ENCODE data around the gene ZNF519.
"Not testable (repeated sequence)": the region's sequence is repeated elsewhere in the genome, so short reads cannot be mapped to it uniquely, and the experiment has no call there.

The ZNF519 gene

GRCh38 chr18:14132271-14132700 lies at the start of gene ZNF519:
ZNF519 (minus strand) TSS chr18:14132435; CDS start chr18:14132277, 158 bp downstream.
- DNase-seq (ENCODE audit: low spot score), result peak; percentile 94

DNA sequence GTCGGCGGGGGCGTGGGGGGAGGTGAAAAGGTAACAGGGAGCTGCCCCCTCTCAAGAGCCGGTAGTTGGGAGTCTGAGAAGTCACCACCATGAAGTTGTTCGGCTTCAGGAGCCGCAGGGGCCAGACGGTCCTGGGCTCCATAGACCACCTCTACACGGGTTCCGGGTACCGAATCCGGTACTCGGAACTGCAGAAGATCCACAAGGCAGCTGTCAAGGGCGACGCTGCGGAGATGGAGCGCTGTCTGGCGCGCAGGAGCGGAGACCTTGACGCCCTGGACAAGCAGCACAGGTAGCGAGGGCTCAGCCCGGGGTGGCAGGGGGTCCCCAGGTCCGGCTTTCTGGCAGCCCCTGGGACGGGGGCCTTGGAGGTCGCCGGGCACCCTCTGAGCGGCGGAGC lies 47.1 kb upstream of the ZNF519 start:
- DNase-seq (ENCODE audit: low spot score), result no peak

- peak; percentile 83 for DNase-seq (ENCODE audit: low spot score)
These were observed 46.3 kb upstream of the ZNF519 start for GRCh38 chr18:14178321-14179196.

DNA sequence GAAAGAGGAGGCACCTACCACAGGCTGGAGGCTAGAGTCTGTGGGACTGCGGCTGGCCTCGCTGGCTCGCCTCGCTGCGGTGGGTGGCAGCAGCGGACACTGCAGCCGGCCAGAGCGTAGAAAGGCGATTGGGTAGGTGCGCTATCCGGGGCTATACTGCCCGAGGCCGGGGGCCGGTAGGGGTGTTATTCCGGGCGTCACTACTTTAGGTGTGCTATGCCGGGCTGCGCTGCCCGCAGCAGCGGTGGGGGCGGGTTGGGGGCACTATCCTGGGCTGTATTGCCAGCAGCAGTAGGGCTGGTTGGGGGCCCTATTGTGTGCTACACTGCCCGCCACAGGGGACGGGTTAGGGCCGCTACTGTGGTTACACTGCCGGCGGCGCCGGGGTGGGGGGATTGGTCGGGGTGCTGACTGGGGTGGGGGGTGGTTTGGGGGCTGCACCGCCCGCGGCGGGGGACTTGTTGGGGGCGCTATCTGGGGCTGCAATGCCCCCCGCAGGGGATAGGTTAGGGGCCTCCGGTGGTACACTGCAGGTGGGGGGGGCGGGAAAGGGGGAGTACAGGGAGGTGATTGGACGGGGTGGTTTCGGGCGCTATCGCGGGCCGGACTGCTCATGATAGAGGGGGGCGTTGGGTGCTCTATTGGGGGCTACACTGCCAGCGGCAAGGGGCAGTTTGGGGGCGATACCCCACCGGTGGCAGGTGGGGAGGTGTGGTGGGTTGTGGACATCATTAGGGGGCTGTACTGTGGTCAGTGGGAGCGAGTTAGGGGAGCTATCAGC lies 45.5 kb upstream of the ZNF519 start:
- DNase-seq (ENCODE audit: low spot score), result not testable (repeated sequence)

GRCh38 chr18:14175404-14175803 lies 43.2 kb upstream of the ZNF519 start:
- not testable (repeated sequence) for DNase-seq (ENCODE audit: low spot score)

DNA sequence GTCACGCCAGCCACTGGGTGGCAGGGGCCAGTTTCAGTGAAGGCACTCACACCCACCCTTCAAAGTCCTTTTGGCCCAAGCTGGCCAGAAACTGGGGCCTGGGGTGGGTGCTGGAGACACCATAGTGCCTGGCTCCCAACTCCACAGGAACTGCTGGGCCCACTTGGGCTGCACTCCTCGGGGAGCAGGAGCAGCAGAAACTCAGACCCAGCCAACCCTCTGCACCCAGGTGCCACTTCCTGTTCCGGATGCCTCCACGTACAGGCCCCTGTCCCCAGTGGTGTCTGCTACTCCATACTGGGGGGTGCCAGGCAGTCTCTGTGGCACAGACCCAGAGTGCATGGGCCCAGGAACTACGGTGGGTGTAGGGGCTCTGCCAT lies 42.5 kb upstream of the ZNF519 start:
- DNase-seq (ENCODE audit: low spot score), result no peak

DNA sequence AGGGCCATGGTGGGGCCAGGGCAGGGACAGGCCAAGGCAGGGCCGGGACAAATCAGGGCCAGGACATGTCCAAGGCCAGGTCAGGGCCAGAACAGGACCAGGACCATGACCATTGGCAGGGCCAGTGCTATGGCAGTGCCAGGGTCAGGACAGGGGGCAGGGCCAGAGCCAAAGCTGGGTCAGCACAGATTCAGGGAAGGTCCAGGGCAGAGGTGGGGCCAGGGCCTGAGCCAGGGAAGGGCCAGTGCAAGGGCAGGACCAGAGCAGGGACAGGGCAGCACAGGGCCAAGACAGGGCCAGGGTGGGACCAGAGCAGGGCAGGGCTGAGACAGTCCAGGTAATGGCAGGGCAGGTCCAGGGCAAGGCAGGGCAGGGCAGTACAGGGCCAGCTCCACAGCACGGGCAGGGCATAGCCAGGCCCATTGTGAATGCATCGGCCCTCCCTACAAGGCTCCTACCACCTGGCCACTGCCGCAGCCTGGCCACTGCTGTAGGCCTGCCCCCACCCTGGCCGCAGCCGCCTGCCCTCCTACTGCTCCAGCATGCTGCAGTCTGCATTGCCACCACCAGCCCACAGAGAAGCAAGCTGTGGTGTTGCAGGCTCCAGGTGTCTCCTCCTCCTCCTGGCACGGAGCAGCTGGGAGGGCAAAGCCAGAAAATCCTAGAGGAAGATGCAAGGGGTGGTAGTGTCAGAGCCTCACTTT lies 41.9 kb upstream of the ZNF519 start:
- DNase-seq (ENCODE audit: low spot score), result not testable (repeated sequence)

DNA sequence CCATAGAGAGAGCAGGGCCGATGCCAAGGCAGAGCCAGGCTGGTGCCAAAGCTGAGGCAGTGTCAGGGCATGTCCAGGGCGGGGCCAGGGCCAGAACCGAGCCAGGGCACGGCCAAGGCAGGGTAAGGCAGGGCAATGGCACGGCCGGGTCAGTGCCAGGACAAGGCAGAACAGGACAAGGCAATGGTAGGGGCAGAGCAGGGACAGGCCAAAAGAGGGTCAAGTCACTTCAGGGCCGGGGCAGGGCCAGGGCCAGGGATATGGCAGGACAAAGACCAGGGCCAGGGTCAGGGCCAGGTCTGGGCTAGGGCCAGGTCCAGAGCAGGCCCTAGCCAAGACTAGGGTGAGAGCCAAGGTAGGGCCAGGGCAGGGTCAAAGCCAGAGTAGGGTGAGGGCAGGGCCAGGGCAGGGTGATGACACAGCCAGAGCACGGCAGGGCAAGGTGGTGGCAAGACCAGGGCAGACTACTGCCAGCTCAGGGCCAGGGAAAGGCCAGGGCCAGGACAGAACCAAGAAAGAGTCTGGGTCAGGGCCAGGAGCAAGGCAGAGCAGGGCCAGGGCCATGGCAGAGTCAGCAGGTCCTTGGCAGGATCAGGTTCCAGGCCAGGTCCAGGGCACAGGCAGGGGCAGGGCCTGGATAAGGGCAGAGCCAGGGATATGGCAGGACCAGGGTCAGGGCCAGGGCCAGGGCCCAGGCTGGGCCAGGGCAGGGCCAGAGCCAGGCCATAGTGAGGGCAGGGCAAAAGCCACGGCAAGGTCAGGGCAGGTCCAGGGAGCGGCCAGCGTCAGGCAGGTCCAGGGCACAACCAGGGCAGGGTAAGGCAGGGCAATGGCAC lies 41.1 kb upstream of the ZNF519 start:
- DNase-seq (ENCODE audit: low spot score), result not testable (repeated sequence)

GRCh38 chr18:14172142-14173115 lies 40.2 kb upstream of the ZNF519 start:
- not testable (repeated sequence) for DNase-seq (ENCODE audit: low spot score)

- DNase-seq (ENCODE audit: low spot score), result not testable (repeated sequence)
These were observed 39.3 kb upstream of the ZNF519 start for GRCh38 chr18:14171301-14172141.

GRCh38 chr18:14170367-14171036 lies 38.3 kb upstream of the ZNF519 start:
- DNase-seq (ENCODE audit: low spot score), result not testable (repeated sequence)

DNA sequence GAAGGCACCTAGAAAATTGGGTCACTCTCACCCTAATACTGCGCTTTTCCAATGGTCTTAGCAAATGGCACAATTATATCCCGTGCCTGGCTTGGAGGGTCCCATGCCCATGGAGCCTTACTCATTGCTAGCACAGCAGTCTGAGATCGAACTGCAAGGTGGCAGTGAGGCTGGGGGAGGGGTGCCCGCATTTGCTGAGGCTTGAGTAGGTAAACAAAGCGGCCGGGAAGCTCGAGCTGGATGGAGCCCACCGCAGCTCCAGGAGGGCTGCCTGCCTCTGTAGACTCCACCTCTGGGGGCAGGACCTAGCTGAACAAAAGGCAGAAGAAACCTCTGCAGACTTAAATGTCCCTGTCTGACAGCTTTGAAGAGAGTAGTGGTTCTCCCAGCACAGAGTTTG lies 30.7 kb upstream of the ZNF519 start:
- DNase-seq (ENCODE audit: low spot score), result not testable (repeated sequence)

- not testable (repeated sequence) for DNase-seq (ENCODE audit: low spot score)
These were observed 19.4 kb upstream of the ZNF519 start for GRCh38 chr18:14151564-14152113.

DNA sequence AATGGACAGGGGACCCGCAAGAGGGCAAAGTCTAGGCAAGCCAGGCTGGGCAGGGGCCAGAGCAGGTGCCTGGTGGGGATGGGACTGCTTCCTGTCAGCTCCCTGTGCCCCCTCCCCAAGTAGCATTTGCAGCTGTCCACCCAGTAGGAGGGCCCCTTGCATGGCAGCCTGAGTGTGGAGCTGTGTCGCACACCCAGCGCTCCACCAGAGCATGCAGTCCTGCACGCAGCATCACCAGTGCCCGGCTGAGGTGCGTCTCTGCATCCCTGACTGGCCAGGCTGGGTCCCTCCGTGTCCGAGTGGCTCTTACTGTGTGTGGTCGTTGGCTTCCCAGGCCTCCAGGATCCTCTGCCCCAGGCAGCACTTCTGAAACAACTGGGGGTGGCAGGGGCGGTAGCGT lies 18.5 kb upstream of the ZNF519 start:
- not testable (repeated sequence) for DNase-seq (ENCODE audit: low spot score)

DNA sequence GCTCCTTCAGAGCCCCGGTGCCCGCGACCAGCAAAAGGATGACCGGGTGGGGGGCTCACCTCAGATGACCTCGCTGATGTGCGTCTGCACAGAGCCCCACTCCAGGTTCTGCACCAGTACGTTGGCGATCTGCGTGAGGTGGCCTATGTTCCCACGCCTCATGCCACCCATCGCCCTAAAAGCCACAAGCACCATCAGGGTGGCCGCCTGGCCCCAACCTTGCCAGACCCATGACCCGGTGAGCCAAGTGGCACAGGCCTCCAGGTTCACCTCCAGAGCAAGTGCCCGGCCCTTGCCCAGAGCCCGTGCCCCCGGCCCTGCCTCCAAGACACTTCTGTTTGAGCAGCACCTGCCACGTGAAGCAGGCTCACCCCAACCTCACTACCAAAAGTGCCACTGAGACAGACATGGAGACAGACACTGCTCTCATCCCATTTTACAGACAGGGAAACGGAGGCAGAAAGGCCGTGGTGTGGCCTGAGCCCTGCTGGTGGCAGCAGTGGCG lies 17.7 kb upstream of the ZNF519 start:
- not testable (repeated sequence) for DNase-seq (ENCODE audit: low spot score)

GRCh38 chr18:14149121-14149850 lies 17.1 kb upstream of the ZNF519 start:
- not testable (repeated sequence) for DNase-seq (ENCODE audit: low spot score)
